Stimulated activated CD4-positive, alpha-beta T cell treated with anti-CD3 and anti-CD28 coated beads, Interleukin-1b, Interleukin-23, amount 100 ng/mL, for 4 hours (primary cell): ENCODE data around the gene ZYG11B.
"Not testable (repeated sequence)": the region's sequence is repeated elsewhere in the genome, so short reads cannot be mapped to it uniquely, and the experiment has no call there.

Experiments
- DNase-seq, 2 donors: peaks; one replicate each; pipeline ENCODE4 v3.0.0-alpha.2; 2020; ENCODE audit warnings: low read depth in 2 of 2

The ZYG11B gene

GRCh38 chr1:52726265-52727113, at the start of gene ZYG11B:
ZYG11B (plus strand) TSS chr1:52726453; CDS start chr1:52726654, 201 bp downstream.
- peak; percentile 86 to 88 for DNase-seq

GRCh38 chr1:52677076-52677806, 49.0 kb upstream of the ZYG11B start:
- no peak for DNase-seq

- DNase-seq, result no peak
Observed at GRCh38 chr1:52679048-52679447, 47.2 kb upstream of the ZYG11B start.

GRCh38 chr1:52679498-52679897, 46.8 kb upstream of the ZYG11B start:
- no peak for DNase-seq

- DNase-seq, result no peak
Observed at GRCh38 chr1:52680353-52680752, 45.9 kb upstream of the ZYG11B start.

- no peak for DNase-seq
Observed at GRCh38 chr1:52681136-52681535, 45.1 kb upstream of the ZYG11B start.

GRCh38 chr1:52683367-52683940, 42.8 kb upstream of the ZYG11B start:
- no peak for DNase-seq

GRCh38 chr1:52684545-52684944, 41.7 kb upstream of the ZYG11B start:
- DNase-seq, result no peak

- DNase-seq, result peak; percentile 62 to 64
Observed at GRCh38 chr1:52686261-52686751, 39.9 kb upstream of the ZYG11B start.

GRCh38 chr1:52686830-52687229, 39.4 kb upstream of the ZYG11B start:
- DNase-seq, result no peak

GRCh38 chr1:52691821-52692220, 34.4 kb upstream of the ZYG11B start:
- DNase-seq, result no peak

GRCh38 chr1:52692697-52693096, 33.6 kb upstream of the ZYG11B start:
- no peak for DNase-seq

- DNase-seq, result not testable (repeated sequence)
Observed at GRCh38 chr1:52693351-52693750, 32.9 kb upstream of the ZYG11B start.

- no peak for DNase-seq
Observed at GRCh38 chr1:52693843-52694242, 32.4 kb upstream of the ZYG11B start.

- DNase-seq, result no peak
Observed at GRCh38 chr1:52695627-52696026, 30.6 kb upstream of the ZYG11B start.

- peak; percentile 34 to 74 for DNase-seq
Observed at GRCh38 chr1:52697795-52698674, 28.2 kb upstream of the ZYG11B start, which contains the start of gene COA7. COA7 (minus strand) TSS chr1:52698347; CDS start chr1:52698326, 21 bp downstream.

- peak; percentile 61 to 62 for DNase-seq
Observed at GRCh38 chr1:52702886-52703787, 23.1 kb upstream of the ZYG11B start.

GRCh38 chr1:52706136-52706670, 20.1 kb upstream of the ZYG11B start:
- no peak for DNase-seq

GRCh38 chr1:52706941-52707926, 19.0 kb upstream of the ZYG11B start:
- DNase-seq, result no peak
